ENCODE measurements around the gene DKKL1.
A peak's percentile ranks its signal among the peaks of the same experiment; 100 is the strongest.

The DKKL1 gene

GRCh38 chr19:49383599-49383998, 19.9 kb downstream of the DKKL1 start (continued):
- TF ChIP-seq POU6F1 (CRISPR knock-in tag; IDR thresholded peaks at IDR 0.05; ENCODE audit: borderline replicate concordance, low read depth) (no peak), SNAI2 (CRISPR knock-in tag; IDR thresholded peaks at IDR 0.05) (no peak), TCF4 (CRISPR knock-in tag; IDR thresholded peaks at IDR 0.05; ENCODE audit: borderline replicate concordance) (no peak)

DNA sequence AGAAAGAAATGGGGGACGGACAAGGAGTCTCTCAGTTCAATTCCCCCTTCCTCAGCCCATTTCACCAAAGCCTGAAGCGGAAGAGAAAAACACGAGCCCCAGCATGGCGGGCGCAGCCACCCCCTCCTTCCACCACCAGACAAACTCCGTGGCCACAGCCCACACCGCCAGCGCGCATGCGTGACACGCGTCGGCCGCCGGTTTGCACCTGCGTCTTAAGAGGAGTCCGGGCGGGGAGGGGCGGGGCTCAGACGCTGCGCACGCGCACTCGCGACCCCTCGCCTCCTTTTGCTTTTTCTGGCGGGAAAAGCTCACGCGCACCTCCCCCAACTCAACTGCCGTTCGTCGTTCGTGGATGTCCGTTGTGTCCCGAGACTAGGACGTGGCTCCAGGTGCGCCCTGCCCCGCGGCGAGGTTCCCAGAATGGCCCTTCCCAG, 24.3 kb downstream of the DKKL1 start, which contains the start of gene KASH5:
KASH5 (plus strand) TSS at position 314 of the 437 bp plus-strand sequence. CDS start 2,635 bp downstream, outside the sequence.
- TF ChIP-seq ZC3H10 (CRISPR knock-in tag; IDR thresholded peaks at IDR 0.05), result no peak
- no peak for TF ChIP-seq POU6F1 (CRISPR knock-in tag; IDR thresholded peaks at IDR 0.05; ENCODE audit: borderline replicate concordance, low read depth)
- no peak for TF ChIP-seq TCF4 (CRISPR knock-in tag; IDR thresholded peaks at IDR 0.05; ENCODE audit: borderline replicate concordance)
- TF ChIP-seq RARB (CRISPR knock-in tag; IDR thresholded peaks at IDR 0.05), result no peak
- TF ChIP-seq CREB5 (CRISPR knock-in tag; IDR thresholded peaks at IDR 0.05; ENCODE audit: low read depth), result no peak
- no peak for TF ChIP-seq ZFP3 (CRISPR knock-in tag; IDR thresholded peaks at IDR 0.05)
- TF ChIP-seq OSR1 (CRISPR knock-in tag; IDR thresholded peaks at IDR 0.05), result no peak
- TF ChIP-seq ZFP30 (CRISPR knock-in tag; IDR thresholded peaks at IDR 0.05), result no peak
- TF ChIP-seq, protein P1, sequence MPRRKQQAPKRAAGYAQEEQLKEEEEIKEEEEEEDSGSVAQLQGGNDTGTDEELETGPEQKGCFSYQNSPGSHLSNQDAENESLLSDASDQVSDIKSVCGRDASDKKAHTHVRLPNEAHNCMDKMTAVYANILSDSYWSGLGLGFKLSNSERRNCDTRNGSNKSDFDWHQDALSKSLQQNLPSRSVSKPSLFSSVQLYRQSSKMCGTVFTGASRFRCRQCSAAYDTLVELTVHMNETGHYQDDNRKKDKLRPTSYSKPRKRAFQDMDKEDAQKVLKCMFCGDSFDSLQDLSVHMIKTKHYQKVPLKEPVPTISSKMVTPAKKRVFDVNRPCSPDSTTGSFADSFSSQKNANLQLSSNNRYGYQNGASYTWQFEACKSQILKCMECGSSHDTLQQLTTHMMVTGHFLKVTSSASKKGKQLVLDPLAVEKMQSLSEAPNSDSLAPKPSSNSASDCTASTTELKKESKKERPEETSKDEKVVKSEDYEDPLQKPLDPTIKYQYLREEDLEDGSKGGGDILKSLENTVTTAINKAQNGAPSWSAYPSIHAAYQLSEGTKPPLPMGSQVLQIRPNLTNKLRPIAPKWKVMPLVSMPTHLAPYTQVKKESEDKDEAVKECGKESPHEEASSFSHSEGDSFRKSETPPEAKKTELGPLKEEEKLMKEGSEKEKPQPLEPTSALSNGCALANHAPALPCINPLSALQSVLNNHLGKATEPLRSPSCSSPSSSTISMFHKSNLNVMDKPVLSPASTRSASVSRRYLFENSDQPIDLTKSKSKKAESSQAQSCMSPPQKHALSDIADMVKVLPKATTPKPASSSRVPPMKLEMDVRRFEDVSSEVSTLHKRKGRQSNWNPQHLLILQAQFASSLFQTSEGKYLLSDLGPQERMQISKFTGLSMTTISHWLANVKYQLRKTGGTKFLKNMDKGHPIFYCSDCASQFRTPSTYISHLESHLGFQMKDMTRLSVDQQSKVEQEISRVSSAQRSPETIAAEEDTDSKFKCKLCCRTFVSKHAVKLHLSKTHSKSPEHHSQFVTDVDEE (CRISPR knock-in tag; IDR thresholded peaks at IDR 0.05), result no peak
- no peak for TF ChIP-seq PATZ1 (CRISPR knock-in tag; IDR thresholded peaks at IDR 0.05; ENCODE audit: borderline replicate concordance)
- TF ChIP-seq ISL1 (CRISPR knock-in tag; IDR thresholded peaks at IDR 0.05), result no peak
- TF ChIP-seq ZNF70 (CRISPR knock-in tag; IDR thresholded peaks at IDR 0.05), result no peak
- no peak for TF ChIP-seq GLIS3 (CRISPR knock-in tag; IDR thresholded peaks at IDR 0.05)
- TF ChIP-seq ZNF8 (CRISPR knock-in tag; IDR thresholded peaks at IDR 0.05), result no peak
- no peak for TF ChIP-seq SNAI2 (CRISPR knock-in tag; IDR thresholded peaks at IDR 0.05)
- no peak for TF ChIP-seq TOX (CRISPR knock-in tag; IDR thresholded peaks at IDR 0.05; ENCODE audit: borderline replicate concordance)
- no peak for TF ChIP-seq CSDC2 (CRISPR knock-in tag; IDR thresholded peaks at IDR 0.05)
- no peak for TF ChIP-seq PPARA (CRISPR knock-in tag; IDR thresholded peaks at IDR 0.05; ENCODE audit: borderline replicate concordance)
- no peak for TF ChIP-seq ZNF565 (CRISPR knock-in tag; conservative IDR thresholded peaks at IDR 0.05; ENCODE audit: low read depth)
- TF ChIP-seq ESRRG (CRISPR knock-in tag; IDR thresholded peaks at IDR 0.05), result no peak
- ATAC-seq, result peak; percentile 19; the same call in 1 of the 3 replicates

DNA sequence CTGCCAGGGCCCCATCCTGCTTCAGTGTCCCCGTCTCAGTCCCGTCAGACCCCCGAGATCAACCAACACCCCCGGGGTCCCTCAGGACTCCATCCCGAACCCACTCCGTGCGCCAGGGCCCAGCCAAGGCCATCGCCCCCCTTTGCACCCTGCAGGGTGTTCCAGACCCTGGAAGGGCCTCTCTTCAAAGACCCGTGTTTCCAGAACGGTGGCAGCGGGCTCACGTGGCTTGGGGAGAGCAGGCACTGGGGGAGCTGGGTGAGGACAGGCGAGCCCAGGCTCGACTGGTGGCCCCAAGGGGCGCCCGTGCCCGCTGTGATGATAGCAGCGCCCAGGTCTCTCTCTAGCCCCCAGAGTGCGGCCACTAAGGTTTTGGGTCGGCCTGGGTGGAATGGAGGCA, 25.7 kb downstream of the DKKL1 start:
- TF ChIP-seq POU6F1 (CRISPR knock-in tag; IDR thresholded peaks at IDR 0.05; ENCODE audit: borderline replicate concordance, low read depth) (no peak), CSDC2 (CRISPR knock-in tag; IDR thresholded peaks at IDR 0.05) (no peak), OSR1 (CRISPR knock-in tag; IDR thresholded peaks at IDR 0.05) (no peak), ZNF8 (CRISPR knock-in tag; IDR thresholded peaks at IDR 0.05) (no peak), TCF4 (CRISPR knock-in tag; IDR thresholded peaks at IDR 0.05; ENCODE audit: borderline replicate concordance) (no peak)
- TF ChIP-seq, protein P2, sequence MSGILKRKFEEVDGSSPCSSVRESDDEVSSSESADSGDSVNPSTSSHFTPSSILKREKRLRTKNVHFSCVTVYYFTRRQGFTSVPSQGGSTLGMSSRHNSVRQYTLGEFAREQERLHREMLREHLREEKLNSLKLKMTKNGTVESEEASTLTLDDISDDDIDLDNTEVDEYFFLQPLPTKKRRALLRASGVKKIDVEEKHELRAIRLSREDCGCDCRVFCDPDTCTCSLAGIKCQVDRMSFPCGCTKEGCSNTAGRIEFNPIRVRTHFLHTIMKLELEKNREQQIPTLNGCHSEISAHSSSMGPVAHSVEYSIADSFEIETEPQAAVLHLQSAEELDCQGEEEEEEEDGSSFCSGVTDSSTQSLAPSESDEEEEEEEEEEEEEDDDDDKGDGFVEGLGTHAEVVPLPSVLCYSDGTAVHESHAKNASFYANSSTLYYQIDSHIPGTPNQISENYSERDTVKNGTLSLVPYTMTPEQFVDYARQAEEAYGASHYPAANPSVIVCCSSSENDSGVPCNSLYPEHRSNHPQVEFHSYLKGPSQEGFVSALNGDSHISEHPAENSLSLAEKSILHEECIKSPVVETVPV (CRISPR knock-in tag; IDR thresholded peaks at IDR 0.05), result no peak
- no peak for ATAC-seq
